ENCODE results near the gene BACH2. TPM values are rescaled to one million over a fixed set of nuclear protein-coding genes. Genes with fewer than 3 reads are reported as not detected.
"Not testable (repeated sequence)": the region's sequence is repeated elsewhere in the genome, so short reads cannot be mapped to it uniquely, and the experiment has no call there.

Gene BACH2
- total RNA-seq, 8 experiments from 2014 or later, result 0.25 to 34.3 (median 19.4) TPM

DNA sequence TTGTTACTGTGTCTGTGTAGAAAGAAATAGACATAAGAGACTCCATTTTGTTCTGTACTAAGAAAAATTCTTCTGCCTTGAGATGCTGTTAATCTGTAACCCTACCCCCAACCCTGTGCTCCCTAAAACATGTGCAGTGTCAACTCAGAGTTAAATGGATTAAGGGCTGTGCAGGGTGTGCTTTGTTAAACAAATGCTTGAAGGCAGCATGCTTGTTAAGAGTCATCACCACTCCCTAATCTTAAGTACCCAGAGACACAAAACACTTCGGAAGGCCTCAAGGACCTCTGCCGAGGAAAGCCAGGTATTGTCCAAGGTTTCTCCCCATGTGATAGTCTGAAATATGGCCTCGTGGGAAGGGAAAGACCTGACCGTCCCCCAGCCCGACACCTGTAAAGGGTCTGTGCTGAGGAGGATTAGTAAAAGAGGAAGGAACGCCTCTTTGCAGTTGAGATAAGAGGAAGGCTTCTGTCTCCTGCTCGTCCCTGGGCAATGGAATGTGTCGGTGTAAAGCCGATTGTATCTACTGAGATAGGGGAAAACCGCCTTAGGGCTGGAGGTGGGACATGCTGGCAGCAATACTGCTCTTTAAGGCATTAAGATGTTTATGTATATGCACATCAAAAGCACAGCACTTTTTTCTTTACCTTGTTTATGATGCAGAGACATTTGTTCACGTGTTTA is 405.7 kb downstream of the BACH2 start:
- WGBS, 10 experiments, result 0 to 25% (median 8%) methylated on average over 1 to 4 of the region's 11 CpGs; no CpG with 5 or more reads in 4 of the 10 experiments
- H3K4me1 ChIP-seq (replicated peaks in 1 of 2); H3K4me3 ChIP-seq; H3K27ac ChIP-seq; in situ Hi-C loops (cut with MboI; ENCODE audit: low pct_unique_long_range_greater_than_20kb in 2 of 9, low sequenced_read_pairs in 9 of 9, unreplicated experiment in 9 of 9); ATAC-seq (replicated peaks in 6 of 8): not testable (repeated sequence)

DNA sequence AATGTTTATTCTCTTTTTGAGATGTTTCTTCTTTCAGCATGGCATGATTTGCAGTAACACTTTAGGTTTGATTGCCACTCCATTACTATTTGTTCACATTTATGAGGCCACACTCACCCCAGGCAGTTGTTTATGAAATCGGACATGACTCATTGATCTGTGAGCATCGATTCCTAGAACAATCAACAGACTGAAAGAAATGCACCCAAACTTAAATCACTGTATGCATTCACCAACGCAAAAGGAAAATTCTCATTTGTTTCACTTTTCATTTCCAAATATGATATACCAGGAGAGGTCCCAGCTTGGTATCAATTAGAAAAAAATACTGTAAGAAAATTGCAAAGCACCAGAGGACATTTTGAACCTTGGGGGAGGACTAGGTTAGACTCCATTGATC is 407.8 kb downstream of the BACH2 start:
- in situ Hi-C loops (cut with MboI; ENCODE audit: low pct_unique_long_range_greater_than_20kb in 2 of 9, low sequenced_read_pairs in 9 of 9, unreplicated experiment in 9 of 9), result no loop called here
- Histone ChIP-seq H3K4me3 (no peak overlapping the region), H3K4me1 (replicated peaks in 1 of 2) (peaks cover 5 to 8% of the 10 kb centered on the region in 2 donors), H3K27ac (no peak overlapping the region)
- WGBS, 10 experiments, result 70 to 100% (median 88%) methylated on average over 1 to 3 of the region's 3 CpGs; no CpG with 5 or more reads in 3 of the 10 experiments
- no peak for ATAC-seq (replicated peaks in 6 of 8)

DNA sequence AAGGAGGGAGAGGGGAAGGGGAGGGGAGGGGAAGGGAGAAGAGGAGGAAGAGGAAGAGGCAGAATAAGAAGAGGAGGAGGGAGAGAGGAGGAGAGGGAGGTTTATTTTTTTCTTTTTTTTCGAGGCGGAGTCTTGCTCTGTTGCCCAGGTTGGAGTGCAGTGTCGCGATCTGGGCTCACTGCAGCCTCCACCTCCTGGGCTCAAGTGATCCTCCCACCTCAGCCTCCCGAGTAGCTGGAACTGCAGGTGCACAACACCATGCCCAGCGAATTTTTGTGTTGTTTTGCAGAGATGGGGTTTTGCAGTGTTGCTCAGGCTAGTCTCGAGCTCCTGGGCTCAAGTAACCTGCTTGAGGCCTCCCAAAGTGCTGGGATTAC is 408.5 kb downstream of the BACH2 start:
- in situ Hi-C loops (cut with MboI; ENCODE audit: low pct_unique_long_range_greater_than_20kb in 2 of 9, low sequenced_read_pairs in 9 of 9, unreplicated experiment in 9 of 9), result no loop called here
- H3K4me3 ChIP-seq, result no peak overlapping the region

DNA sequence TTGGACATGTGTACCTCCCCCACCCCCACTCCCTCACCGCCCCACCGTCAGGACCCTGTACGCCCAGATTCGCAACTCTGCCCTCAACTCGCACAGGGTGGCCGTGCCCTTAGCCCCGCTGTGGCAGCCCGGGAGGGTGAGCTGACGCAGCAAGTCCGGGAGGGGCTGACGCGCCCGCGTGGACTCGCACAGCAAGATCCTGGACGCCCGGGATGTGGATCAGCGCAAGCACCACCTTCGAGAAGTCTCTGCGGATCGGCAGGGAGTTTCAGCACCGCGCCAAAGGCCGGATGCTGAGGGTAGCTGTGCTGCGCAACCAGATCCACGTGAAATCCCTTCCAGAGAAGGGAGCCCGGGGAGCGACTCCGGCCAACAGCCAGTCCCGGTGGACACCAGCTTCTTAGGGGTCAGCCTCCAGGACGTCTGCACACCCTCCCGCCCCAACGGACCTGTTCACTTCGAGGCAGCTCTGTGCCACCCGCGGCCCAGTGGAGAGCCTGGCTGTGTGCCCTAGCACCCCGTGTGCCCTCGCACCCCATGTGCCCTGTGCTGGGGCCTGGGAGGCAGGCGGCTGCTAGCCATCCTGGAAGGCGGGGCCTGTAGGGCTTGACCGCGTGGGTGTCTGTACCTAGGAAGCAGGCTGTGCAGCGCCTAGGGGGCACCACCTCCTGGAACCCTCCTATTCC is 409.0 kb downstream of the BACH2 start:
- Histone ChIP-seq H3K27ac (no peak overlapping the region), H3K4me3 (no peak overlapping the region), H3K4me1 (replicated peaks in 1 of 2) (peaks cover 5 to 8% of the 10 kb centered on the region in 2 donors)
- WGBS, 10 experiments, result 40 to 80% methylated on average over 1 of the region's 43 CpGs; no CpG with 5 or more reads in 8 of the 10 experiments
- in situ Hi-C loops (cut with MboI; ENCODE audit: low pct_unique_long_range_greater_than_20kb in 2 of 9, low sequenced_read_pairs in 9 of 9, unreplicated experiment in 9 of 9), result no loop called here
- ATAC-seq (replicated peaks in 6 of 8), result peak in 1 of 8 experiments; percentile 49

More for the DNA sequence above, 408.5 kb downstream of the BACH2 start:
- peaks cover 5 to 8% of the 10 kb centered on the region in 2 donors for H3K4me1 ChIP-seq (replicated peaks in 1 of 2)
- no peak overlapping the region for H3K27ac ChIP-seq
- 67 to 100% (median 96%) methylated on average over 1 to 3 of the region's 7 CpGs; no CpG with 5 or more reads in 4 of the 10 experiments for WGBS, 10 experiments
- no peak for ATAC-seq (replicated peaks in 6 of 8)

DNA sequence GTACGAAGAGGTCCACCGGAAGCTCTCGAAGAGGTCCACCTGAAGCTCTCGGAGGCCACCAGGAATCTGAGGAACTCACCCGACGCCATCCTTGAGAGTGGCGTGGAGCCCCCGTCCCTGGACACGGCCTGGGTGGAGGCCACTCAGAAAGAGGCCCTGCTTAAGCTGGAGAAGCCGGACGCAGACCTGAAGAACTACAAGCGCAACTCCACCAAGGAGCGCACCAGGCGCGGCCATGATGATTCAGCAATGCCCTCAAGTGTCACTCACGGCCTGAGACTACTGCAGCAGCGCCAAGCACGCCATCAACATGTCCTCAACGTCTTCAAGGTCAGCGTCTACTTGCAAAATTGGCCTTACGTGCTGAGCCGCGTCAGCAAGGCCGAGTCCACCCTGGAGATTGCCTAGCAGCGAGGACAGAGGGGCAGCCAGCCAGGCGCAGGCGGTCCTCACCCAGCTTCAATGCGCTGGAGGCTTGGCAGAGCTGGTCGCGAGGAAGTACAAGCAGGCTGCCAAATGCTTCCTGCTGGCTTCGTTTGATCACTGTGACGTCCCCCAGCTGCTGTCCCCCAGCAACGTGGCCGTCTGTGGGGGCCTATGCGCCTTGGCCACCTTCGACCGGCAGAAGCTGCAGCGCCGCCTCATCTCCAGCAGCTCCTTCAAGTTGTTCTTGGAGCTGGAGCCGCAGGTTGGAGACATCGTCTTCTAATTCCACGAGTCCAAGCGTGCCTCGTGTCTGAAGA is 410.1 kb downstream of the BACH2 start:
- no peak for ATAC-seq (replicated peaks in 6 of 8)
- in situ Hi-C loops (cut with MboI; ENCODE audit: low pct_unique_long_range_greater_than_20kb in 2 of 9, low sequenced_read_pairs in 9 of 9, unreplicated experiment in 9 of 9), result no loop called here
- H3K27ac ChIP-seq, result no peak overlapping the region
- peaks cover 5 to 6% of the 10 kb centered on the region in 2 donors for H3K4me1 ChIP-seq (replicated peaks in 1 of 2)
- no peak overlapping the region for H3K4me3 ChIP-seq
- WGBS, 10 experiments, result 60 to 100% (median 98%) methylated on average over 1 to 9 of the region's 44 CpGs; no CpG with 5 or more reads in 3 of the 10 experiments

All from motor neuron (in vitro differentiated cells).